ENCODE results near the gene PRKCZ. TPM values are rescaled to one million over a fixed set of nuclear protein-coding genes. Genes with fewer than 3 reads are reported as not detected.

PRKCZ gene
- total and polyA plus RNA-seq, 2 experiments from 2014 or later: 26.2 to 36.9 TPM

DNA sequence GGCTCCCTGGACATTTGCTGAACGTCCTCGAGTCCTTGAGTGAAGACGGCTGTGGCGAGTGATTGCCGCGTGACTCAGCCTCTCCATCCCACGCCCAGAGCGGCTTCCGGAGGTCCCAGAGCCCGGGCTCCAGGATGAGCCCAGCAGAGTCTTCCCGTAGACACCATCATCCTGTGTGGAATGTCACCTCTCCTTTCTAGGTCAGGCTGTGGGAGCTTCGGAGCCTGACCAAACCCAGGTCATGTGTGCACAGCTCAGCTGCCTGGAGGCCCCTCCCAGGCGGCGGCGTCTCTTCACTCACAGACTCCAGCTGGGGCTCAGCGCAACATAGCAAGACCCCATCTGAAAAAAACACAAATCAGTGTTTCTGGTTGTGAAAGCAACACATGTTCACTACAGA is 38.2 kb downstream of the PRKCZ start:
- no peak overlapping the region for H3K27ac ChIP-seq (ENCODE audit: low read depth)

More for the DNA sequence above, 38.2 kb downstream of the PRKCZ start:
- DNase-seq (ENCODE audit: low spot score) (no peak), ATAC-seq (no peak)
- Mint-ChIP-seq H3K27me3 (ENCODE audit: insufficient read depth, low read depth, poor library complexity) (peaks cover 10% of the 10 kb centered on the region), H3K4me1 (peaks cover 16% of the 10 kb centered on the region), H3K36me3 (ENCODE audit: low read depth) (no peaks in the 10 kb centered on the region), H3K27ac (no peak overlapping the region), H3K4me3 (no peak overlapping the region), H3K9me3 (no peaks in the 10 kb centered on the region; the same call in 2 of the 3 replicates)
- TF ChIP-seq ZNF114 (CRISPR knock-in tag; IDR thresholded peaks at IDR 0.05): no peak
- TF ChIP-seq JUNB (IDR thresholded peaks at IDR 0.05; ENCODE audit: unreplicated experiment): no peak
- no peak for TF ChIP-seq EZH2phosphoT487 (IDR thresholded peaks at IDR 0.05; ENCODE audit: unreplicated experiment)
- TF ChIP-seq, protein P1, sequence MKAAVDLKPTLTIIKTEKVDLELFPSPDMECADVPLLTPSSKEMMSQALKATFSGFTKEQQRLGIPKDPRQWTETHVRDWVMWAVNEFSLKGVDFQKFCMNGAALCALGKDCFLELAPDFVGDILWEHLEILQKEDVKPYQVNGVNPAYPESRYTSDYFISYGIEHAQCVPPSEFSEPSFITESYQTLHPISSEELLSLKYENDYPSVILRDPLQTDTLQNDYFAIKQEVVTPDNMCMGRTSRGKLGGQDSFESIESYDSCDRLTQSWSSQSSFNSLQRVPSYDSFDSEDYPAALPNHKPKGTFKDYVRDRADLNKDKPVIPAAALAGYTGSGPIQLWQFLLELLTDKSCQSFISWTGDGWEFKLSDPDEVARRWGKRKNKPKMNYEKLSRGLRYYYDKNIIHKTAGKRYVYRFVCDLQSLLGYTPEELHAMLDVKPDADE (IDR thresholded peaks at IDR 0.05): no peak
- TF ChIP-seq, protein P2, sequence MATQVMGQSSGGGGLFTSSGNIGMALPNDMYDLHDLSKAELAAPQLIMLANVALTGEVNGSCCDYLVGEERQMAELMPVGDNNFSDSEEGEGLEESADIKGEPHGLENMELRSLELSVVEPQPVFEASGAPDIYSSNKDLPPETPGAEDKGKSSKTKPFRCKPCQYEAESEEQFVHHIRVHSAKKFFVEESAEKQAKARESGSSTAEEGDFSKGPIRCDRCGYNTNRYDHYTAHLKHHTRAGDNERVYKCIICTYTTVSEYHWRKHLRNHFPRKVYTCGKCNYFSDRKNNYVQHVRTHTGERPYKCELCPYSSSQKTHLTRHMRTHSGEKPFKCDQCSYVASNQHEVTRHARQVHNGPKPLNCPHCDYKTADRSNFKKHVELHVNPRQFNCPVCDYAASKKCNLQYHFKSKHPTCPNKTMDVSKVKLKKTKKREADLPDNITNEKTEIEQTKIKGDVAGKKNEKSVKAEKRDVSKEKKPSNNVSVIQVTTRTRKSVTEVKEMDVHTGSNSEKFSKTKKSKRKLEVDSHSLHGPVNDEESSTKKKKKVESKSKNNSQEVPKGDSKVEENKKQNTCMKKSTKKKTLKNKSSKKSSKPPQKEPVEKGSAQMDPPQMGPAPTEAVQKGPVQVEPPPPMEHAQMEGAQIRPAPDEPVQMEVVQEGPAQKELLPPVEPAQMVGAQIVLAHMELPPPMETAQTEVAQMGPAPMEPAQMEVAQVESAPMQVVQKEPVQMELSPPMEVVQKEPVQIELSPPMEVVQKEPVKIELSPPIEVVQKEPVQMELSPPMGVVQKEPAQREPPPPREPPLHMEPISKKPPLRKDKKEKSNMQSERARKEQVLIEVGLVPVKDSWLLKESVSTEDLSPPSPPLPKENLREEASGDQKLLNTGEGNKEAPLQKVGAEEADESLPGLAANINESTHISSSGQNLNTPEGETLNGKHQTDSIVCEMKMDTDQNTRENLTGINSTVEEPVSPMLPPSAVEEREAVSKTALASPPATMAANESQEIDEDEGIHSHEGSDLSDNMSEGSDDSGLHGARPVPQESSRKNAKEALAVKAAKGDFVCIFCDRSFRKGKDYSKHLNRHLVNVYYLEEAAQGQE (IDR thresholded peaks at IDR 0.05; ENCODE audit: unreplicated experiment): no peak
- no peak for TF ChIP-seq STAT1 (IDR thresholded peaks at IDR 0.05; ENCODE audit: unreplicated experiment)
- no peak for TF ChIP-seq CREB1 (CRISPR knock-in tag; IDR thresholded peaks at IDR 0.05; ENCODE audit: low read depth)
- no peak for TF ChIP-seq POLR2AphosphoS5 (IDR thresholded peaks at IDR 0.05; ENCODE audit: low read depth)
- TF ChIP-seq, protein P3, sequence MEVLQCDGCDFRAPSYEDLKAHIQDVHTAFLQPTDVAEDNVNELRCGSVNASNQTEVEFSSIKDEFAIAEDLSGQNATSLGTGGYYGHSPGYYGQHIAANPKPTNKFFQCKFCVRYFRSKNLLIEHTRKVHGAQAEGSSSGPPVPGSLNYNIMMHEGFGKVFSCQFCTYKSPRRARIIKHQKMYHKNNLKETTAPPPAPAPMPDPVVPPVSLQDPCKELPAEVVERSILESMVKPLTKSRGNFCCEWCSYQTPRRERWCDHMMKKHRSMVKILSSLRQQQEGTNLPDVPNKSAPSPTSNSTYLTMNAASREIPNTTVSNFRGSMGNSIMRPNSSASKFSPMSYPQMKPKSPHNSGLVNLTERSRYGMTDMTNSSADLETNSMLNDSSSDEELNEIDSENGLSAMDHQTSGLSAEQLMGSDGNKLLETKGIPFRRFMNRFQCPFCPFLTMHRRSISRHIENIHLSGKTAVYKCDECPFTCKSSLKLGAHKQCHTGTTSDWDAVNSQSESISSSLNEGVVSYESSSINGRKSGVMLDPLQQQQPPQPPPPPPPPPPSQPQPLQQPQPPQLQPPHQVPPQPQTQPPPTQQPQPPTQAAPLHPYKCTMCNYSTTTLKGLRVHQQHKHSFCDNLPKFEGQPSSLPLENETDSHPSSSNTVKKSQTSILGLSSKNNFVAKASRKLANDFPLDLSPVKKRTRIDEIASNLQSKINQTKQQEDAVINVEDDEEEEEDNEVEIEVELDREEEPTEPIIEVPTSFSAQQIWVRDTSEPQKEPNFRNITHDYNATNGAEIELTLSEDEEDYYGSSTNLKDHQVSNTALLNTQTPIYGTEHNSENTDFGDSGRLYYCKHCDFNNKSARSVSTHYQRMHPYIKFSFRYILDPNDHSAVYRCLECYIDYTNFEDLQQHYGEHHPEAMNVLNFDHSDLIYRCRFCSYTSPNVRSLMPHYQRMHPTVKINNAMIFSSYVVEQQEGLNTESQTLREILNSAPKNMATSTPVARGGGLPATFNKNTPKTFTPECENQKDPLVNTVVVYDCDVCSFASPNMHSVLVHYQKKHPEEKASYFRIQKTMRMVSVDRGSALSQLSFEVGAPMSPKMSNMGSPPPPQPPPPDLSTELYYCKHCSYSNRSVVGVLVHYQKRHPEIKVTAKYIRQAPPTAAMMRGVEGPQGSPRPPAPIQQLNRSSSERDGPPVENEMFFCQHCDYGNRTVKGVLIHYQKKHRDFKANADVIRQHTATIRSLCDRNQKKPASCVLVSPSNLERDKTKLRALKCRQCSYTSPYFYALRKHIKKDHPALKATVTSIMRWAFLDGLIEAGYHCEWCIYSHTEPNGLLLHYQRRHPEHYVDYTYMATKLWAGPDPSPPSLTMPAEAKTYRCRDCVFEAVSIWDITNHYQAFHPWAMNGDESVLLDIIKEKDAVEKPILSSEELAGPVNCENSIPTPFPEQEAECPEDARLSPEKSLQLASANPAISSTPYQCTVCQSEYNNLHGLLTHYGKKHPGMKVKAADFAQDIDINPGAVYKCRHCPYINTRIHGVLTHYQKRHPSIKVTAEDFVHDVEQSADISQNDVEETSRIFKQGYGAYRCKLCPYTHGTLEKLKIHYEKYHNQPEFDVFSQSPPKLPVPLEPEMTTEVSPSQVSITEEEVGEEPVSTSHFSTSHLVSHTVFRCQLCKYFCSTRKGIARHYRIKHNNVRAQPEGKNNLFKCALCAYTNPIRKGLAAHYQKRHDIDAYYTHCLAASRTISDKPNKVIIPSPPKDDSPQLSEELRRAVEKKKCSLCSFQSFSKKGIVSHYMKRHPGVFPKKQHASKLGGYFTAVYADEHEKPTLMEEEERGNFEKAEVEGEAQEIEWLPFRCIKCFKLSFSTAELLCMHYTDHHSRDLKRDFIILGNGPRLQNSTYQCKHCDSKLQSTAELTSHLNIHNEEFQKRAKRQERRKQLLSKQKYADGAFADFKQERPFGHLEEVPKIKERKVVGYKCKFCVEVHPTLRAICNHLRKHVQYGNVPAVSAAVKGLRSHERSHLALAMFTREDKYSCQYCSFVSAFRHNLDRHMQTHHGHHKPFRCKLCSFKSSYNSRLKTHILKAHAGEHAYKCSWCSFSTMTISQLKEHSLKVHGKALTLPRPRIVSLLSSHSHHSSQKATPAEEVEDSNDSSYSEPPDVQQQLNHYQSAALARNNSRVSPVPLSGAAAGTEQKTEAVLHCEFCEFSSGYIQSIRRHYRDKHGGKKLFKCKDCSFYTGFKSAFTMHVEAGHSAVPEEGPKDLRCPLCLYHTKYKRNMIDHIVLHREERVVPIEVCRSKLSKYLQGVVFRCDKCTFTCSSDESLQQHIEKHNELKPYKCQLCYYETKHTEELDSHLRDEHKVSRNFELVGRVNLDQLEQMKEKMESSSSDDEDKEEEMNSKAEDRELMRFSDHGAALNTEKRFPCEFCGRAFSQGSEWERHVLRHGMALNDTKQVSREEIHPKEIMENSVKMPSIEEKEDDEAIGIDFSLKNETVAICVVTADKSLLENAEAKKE (CRISPR knock-in tag; IDR thresholded peaks at IDR 0.05): no peak
- Histone ChIP-seq H2AFZ (no peak overlapping the region), H3K27me3 (ENCODE audit: insufficient read depth) (no peaks in the 10 kb centered on the region), H3K9me2 (ENCODE audit: insufficient read depth) (no peaks in the 10 kb centered on the region), H3K4me2 (no peak overlapping the region), H3K4me3 (no peak overlapping the region), H3K36me3 (ENCODE audit: insufficient read depth) (no peaks in the 10 kb centered on the region), H3K79me2 (replicated peaks; ENCODE audit: insufficient read depth) (peaks cover 13% of the 10 kb centered on the region), H3K4me1 (ENCODE audit: insufficient read depth) (peaks cover 4% of the 10 kb centered on the region; the same call in 1 of the 2 replicates), H3F3A (replicated peaks; ENCODE audit: low read depth) (no peaks in the 10 kb centered on the region), H4K20me1 (replicated peaks; ENCODE audit: insufficient read depth) (no peaks in the 10 kb centered on the region)
